ENCODE results near the gene SLC26A3.
A peak's percentile ranks its signal among the peaks of the same experiment; 100 is the strongest.

Gene SLC26A3

DNA sequence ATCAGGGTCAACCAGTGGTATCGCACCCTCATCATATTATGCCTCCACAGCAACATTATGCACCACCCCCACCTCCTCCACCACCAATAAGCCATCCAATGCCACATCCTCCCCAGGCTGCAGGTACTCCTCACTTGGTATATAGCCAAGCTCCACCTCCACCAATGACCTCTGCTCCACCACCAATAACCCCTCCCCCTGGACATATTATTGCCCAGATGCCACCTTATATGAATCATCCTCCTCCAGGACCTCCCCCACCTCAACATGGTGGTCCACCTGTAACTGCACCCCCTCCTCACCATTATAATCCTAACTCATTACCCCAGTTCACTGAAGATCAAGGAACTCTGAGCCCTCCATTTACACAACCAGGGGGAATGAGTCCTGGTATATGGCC lies 44.4 kb downstream of the SLC26A3 start:
- Histone ChIP-seq H3K27ac (no peak overlapping the region), H3K4me3 (no peak overlapping the region)

DNA sequence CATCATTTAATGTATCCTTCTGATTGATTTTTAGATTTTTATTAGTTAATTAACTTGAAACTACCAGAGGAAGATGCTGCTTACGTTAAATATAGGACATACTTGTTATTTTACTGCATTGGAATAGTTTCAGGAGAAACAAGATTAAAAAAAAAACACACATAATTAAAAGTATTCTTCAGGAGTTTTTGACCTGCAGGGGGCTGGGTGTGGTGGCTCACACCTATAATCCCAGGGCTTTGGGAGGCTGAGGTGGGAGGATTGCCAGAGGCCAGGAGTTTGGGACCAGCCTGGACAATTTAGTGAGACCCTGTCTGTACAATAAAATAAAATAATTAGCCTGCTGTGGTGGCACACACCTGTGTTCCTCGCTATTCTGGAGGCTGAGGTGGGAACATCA lies 48.4 kb downstream of the SLC26A3 start:
- H3K4me3 ChIP-seq, result no peak overlapping the region
- no peak overlapping the region for H3K27ac ChIP-seq

DNA sequence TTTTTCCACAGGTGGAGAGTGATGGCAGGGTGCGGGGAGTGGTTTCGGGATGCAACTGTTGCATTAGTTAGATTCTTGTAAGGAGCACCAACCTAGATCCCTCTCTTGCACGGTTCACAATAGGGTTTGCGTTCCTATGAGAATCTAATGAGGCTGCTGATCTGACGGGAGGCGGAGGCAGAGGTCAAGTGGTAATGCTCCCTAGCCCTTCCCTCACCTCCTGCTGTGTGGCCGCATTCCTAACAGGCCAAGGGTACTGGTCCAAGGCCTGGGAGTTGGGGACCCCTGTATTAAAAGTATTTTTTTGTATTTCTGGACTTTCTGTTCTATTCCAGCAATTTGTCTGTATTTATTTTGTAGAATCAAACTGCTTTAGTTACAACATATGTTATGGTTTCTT lies 51.9 kb downstream of the SLC26A3 start:
- Histone ChIP-seq H3K4me3 (no peak overlapping the region), H3K27ac (no peak overlapping the region)

DNA sequence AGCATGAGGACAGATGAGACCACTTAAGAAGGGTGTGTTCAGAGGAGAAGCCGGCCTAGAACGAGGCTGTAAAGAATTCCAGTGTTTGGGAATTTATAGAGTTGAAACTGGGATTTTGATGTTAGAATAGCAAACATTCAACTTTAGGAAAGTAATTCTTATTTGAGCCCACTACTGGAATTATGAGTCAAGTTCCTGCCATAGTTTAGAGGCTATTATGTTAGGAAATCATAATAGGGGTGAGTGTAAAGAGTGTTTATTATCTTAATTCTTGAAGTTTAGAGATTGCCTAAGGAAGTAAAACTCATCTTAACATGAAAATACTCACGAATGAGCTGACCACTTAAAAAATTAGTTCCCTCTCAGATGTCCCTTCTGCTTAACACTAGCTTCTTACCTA lies 57.0 kb downstream of the SLC26A3 start:
- H3K27ac ChIP-seq, result peak overlapping the region in 1 of 21 experiments; percentile 97
- no peak overlapping the region for H3K4me3 ChIP-seq

DNA sequence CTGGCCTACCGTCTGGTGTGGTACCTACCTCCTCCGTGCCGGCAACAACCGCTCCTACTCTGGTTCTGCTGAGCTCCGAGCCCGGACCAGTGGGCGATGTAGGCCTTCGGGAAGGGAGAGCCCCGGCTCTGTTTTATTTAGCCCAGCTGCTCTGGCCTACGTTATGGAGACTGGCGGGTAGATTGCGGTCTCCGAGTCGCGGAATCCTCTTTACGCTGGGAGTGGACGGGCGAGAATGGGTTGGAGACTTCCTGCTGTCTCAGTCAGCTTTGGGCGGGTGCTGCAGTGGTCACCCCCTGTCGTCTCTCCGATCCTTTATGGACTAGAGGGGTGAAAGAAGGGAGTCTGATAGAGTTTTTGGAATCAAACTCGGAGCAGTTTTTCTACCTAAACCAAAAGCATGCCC lies 58.7 kb downstream of the SLC26A3 start:
- Histone ChIP-seq H3K27ac (peak overlapping the region; percentile 61 to 99 (median 97)), H3K4me3 (peak overlapping the region; percentile 65 to 98 (median 84))

DNA sequence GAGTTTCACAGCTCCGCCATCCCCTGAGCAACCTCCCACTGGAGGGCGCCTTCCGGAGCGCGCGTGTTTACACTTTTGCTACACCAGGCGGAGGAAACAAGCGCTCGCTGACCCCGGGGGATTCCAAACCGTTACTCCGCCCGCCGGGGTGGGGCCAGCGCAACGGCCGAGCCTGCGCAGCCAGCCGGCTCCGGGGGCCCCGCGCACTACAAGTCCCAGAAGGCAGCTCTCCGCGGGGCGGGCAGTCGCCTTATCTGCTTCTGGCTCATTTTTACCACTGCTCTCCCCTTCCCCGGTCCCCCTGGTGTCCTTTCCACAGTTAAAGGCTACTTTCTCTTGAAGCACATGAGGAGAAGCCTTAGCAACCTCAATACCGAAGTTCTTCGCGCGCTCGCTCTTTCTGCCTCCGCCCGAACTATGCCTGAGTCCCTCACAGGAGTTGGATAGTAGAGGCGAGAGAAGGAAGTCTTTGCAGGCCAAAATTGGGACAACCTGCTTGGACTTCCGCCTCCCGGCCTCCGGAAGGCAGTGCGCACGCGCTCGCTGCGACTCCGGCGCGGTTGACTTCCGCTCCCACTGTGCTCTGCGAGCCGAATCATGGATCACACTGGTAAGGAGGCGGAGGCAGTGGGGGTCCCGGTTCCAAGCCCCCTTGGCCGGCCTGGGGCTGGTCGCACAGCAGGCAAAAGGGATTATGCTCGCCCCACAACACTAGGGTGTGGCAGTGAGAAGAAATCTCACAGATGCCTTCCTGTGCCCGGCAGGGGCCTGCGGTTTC lies 59.3 kb downstream of the SLC26A3 start, which contains the start of gene CBLL1:
Gene CBLL1 (plus strand): TSS at position 576 of the 778 bp plus-strand sequence. CDS start 22 bp downstream, at position 598.
- Histone ChIP-seq H3K4me3 (peak within 1 kb of the TSS; percentile 65 to 98 (median 84)), H3K27ac (peak within 1 kb of the TSS; percentile 61 to 99 (median 97))

DNA sequence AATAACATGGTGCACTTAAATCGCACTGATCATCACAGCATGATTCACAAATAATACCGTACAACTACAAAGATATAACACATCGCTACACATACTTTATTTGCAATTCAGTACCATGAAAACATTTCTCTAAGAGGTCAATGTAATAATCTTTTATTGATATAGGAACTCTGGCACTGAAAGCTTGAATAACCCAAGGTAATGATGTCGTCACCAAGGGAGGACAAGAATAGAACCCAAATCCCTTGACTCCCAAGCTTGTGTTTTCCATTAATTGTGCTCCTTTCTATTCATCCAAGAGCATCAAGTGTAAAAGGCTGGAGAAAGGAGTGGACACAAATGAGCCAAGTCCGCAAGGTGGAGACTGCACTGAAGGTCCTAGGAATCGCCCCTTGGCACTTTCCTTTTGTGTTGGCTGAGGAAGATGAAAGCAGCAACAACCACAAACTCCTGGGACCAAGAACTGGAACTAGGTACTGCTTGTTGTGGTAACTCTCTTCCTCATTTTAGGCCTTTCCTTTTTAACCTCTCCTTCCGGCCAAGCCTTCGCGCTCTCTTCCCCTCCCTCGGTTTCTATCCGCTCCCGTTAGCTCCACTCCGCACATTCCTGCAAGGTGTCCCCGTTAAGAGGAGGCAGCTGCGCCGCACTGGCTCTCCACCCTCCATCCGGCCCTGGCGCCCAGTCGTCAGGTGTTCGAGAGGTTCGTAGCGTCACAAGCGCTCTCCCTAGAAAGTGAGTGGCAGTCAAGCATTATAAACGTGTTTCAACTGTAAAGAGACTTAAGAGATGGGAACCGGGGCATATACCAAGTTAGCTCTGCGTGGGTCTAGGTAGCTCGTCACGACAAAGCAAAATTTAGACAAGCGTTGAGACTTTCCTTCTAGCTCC lies 60.1 kb downstream of the SLC26A3 start:
- Histone ChIP-seq H3K4me3 (peak overlapping the region; percentile 65 to 98 (median 84)), H3K27ac (peak overlapping the region; percentile 0 to 99 (median 97))

DNA sequence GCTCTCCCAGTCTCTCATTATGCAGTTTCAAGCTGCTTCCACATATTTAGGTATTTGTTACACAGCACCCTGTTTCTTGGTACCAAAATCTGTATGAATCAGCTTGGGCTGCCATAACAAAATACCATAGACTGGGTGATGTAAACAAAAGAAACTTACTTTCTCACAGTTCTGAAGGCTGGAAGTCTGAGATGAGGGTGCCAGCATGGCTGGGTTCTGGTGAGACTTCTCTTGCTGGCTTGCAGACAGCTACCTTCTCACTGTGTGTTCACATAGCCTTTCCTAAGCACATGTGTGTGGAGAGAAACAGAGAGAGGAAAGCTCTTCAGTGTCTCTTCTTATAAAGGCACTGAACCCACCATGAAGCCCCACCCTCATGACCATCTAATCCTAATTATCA lies 74.7 kb downstream of the SLC26A3 start:
- Histone ChIP-seq H3K27ac (no peak overlapping the region), H3K4me3 (no peak overlapping the region)

DNA sequence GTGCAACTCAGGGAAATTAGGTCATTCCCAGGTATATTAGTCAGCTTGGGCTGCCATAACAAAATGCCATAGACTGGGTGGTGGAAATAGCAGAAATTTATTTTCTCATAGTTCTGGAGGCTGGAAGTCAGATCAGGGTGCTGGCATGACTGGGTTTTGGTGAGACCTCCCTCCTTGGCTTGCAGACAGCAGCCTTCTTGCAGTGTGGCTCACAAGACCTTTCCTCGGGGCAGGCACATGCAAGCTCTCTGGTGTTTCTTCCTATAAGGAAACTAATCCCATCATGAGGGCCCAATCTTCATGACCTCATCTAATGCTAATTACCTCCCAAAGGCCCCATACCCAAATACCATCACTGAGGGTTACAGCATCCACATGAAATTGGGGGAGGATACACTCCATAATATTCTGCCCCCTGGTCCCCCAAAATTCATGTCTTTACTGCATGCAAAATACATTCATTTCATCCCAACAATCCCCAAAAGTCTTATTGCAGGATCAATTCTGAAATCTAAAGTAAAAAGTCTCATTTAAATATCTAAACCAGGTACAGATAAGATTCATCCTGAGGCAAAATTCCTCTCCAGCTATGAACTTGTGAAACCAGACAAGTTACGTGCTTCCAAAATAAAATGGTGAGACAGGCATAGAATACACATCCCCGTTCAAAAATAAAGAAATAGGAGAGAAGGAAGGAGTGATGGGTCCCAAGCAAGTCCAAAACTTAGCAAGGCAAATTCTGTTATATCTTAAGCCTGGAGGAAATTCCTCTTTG lies 76.5 kb downstream of the SLC26A3 start:
- H3K27ac ChIP-seq, result no peak overlapping the region
- H3K4me3 ChIP-seq, result no peak overlapping the region

DNA sequence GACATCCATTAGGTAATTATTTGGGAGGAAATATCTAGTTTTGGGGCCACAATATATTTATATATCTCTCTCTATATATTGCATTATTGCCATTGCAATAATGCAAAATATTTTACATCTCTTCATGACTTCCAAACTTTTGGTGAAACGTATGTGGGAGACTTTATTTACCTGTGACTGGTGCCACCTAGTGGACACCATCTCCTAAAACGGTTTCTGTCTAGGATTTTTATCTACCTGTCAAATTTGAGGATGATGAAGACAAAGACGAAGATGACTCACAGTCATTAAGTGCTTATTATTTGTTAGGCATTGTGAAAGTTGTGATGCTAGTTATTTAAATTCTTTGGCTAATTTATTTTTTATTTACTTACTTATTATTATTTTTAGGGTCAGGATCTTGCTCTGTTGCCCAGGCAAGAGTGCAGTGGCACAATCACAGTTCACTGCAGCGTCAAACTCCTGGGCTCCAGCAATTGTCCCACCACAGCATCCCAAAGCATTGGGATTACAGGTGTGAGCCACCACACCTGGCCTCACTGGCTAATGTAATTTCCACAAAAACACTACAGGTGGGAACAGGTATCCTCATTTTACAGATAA lies 77.8 kb downstream of the SLC26A3 start:
- Histone ChIP-seq H3K27ac (no peak overlapping the region), H3K4me3 (no peak overlapping the region)

DNA sequence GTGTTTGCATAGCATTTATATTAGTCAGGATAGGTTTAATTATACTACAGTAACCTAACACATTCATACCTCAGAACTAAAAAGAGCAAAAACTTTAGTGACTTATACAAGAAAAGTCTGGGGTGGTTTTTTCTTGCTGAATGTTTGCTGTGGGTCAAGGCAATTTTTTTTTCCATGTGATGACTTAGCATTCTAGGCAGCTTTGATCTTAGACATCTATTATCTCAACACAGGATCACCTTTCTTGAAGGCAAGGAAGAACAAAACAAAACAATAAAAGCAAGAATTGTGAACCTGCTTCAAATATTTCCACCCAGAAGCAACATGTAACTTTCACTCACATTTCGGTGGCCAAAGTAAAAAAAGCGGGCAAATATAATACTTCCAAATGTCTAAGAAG lies 79.8 kb downstream of the SLC26A3 start:
- Histone ChIP-seq H3K27ac (no peak overlapping the region), H3K4me3 (no peak overlapping the region)

DNA sequence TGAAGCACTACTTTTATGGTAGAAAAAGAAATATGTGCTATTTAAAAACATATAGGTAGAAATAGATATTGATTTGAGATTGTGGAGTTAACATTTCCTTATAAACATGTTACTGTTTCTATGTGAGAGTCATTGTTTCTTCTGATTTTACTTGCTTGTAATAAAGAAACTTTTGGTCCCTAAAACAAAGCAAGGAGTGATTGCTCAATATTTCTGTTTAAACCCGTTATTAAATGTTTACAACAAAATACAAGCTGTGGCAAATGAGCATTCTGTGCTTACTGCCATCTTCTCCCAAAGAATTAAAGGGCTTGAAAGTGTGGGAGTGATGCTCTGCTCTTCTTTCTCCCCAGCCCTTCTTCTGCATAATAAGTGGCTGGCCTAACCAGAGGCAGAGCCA lies 81.7 kb downstream of the SLC26A3 start:
- Histone ChIP-seq H3K27ac (no peak overlapping the region), H3K4me3 (no peak overlapping the region)

DNA sequence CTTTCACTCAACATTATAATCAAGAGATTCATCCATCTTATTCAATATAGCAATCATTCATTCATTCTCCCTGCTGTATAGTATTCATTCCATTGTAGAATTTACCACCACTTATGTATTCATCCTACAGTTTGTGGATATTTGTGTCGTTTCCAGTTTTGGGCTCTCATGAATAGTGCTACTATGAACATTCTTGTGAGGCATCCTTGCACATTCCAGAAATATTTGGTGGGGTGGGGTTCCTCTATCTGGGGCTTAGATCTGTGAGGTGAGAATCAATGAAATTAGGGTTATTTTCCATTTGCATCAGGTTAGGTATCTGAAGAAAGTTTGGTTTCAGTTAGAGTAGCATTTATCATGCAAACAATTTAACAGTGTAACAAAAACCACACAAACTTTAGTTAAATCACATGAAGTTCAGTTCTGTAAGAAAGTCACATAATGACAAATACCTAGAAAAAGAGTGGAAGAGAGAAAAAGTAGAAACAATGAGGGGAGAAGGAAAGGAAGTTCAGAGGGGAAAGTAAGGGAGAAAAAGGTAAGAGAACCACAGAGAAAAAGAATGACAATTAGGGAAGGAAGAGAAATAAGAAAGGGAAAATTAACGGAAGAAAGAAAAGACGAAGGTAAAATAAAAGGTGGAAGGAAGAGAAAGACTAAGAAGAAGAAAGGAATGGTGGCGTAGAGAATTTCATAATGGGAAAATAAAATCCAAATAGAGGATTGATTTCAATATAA lies 84.4 kb downstream of the SLC26A3 start:
- Histone ChIP-seq H3K27ac (no peak overlapping the region), H3K4me3 (no peak overlapping the region)

DNA sequence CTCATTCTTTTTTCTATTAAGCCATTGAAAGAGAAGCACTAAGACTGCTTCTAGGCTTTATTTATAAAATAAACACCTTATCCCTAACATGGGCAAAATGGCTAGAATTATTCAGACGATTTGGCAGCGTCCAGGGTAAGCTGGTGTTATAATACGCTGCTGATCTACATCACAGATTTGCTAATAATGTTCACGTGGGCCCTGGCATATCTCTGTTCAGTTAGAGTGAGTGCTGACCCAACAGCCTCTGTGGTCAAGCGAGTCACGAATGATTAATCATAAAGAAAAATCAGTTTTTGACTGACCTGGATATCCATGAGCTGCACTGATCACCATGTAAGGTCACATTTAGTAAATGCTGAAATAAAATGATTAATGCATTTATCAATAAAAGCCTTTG lies 87.5 kb downstream of the SLC26A3 start:
- Histone ChIP-seq H3K4me3 (no peak overlapping the region), H3K27ac (no peak overlapping the region)
